Measurements from ENCODE around the gene AHNAK. TPM values are rescaled to one million over a fixed set of nuclear protein-coding genes. Genes with fewer than 3 reads are reported as not detected.

The AHNAK gene
- total RNA-seq, 2 donors from 2014 or later = 168 to 241 TPM

- TF ChIP-seq POLR2A (IDR thresholded peaks at IDR 0.05) = no peak
- ATAC-seq = no peak
- intact Hi-C loops (cut with DNase I) = no loop called here
- no peaks in the 10 kb centered on the region for H3K4me1 ChIP-seq
- H3K9me3 ChIP-seq = no peaks in the 10 kb centered on the region
- H3K4me3 ChIP-seq = no peak overlapping the region
- WGBS, 2 donors = 84 to 87% methylated on average over 6 of the region's 6 CpGs
- no peak for DNase-seq
- H3K36me3 ChIP-seq (replicated peaks in 1 of 2; ENCODE audit: insufficient read depth in 1 of 2, low read depth in 2 of 2) = no peaks in the 10 kb centered on the region
- H3K27me3 ChIP-seq = no peaks in the 10 kb centered on the region
- H3K27ac ChIP-seq = no peak overlapping the region
Measured at GRCh38 chr11:62484352-62484751, 62.3 kb downstream of the AHNAK start.

DNA sequence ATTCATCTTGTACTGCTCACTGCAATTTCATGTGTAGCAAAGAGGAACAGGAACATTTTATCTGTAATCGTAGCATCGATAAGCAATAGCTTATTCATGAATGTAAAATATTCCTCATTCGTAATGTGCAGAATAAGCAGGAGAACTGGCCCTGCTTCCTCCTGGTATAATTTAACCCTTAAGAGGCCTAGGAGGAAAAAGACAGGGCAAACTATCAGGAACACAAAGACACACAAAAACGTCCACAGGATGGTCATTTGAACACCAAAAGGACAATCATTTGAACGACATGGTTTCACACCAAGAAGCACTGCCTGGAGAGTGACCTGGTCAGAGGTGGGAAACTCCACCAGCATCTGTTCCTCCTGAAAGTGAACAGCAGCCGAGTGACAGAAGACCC lies 63.9 kb downstream of the AHNAK start:
- intact Hi-C loops (cut with DNase I) = no loop called here
- DNase-seq (no peak), ATAC-seq (no peak)
- Histone ChIP-seq H3K27ac (no peak overlapping the region), H3K4me3 (no peak overlapping the region), H3K27me3 (no peaks in the 10 kb centered on the region), H3K4me1 (no peaks in the 10 kb centered on the region), H3K36me3 (replicated peaks in 1 of 2; ENCODE audit: insufficient read depth in 1 of 2, low read depth in 2 of 2) (no peaks in the 10 kb centered on the region), H3K9me3 (no peaks in the 10 kb centered on the region)
- TF ChIP-seq POLR2A (IDR thresholded peaks at IDR 0.05) (no peak), CTCF (IDR thresholded peaks at IDR 0.05) (no peak)
- 58 to 70% methylated on average over 6 of the region's 6 CpGs for WGBS, 2 donors

DNA sequence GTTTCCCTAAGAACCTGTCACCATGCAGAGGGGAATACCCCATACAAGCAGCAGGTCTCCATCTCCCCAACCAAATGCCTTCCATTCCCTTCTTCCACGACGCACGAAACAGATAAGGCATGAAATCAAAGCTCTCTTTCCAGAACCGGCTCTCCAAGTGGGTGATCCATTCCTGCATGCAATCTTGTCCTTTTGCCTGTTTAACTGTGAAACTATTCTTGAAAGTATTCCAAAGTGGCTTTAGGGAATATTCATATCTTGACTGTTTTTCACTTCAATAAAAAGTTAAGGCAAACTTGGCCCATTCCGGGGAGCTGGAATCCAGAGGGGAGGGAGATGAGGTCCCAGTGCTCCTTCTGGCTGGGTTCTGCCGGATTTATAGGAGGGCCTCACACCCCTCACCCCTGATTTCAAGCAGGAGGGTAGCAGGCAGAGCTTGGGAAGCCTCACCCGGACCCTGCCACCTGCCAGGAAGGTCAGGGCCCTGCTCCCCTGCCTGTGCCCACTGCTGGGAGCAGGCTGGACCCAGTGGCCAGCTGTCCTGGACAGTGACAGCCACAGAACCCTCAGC lies 66.9 kb downstream of the AHNAK start:
- H3K27ac ChIP-seq = peak overlapping the region in 1 of 4 donors; percentile 17

GRCh38 chr11:62477927-62478326 lies 68.7 kb downstream of the AHNAK start:
- Histone ChIP-seq H3K36me3 (replicated peaks in 1 of 2; ENCODE audit: insufficient read depth in 1 of 2, low read depth in 2 of 2) (no peaks in the 10 kb centered on the region), H3K9me3 (no peaks in the 10 kb centered on the region), H3K4me1 (no peaks in the 10 kb centered on the region), H3K27me3 (no peaks in the 10 kb centered on the region), H3K27ac (no peak overlapping the region), H3K4me3 (no peak overlapping the region)
- 84 to 85% methylated on average over 5 of the region's 5 CpGs for whole genome bisulfite sequencing, 2 donors
- TF ChIP-seq POLR2A (IDR thresholded peaks at IDR 0.05) = no peak
- no peak for TF ChIP-seq CTCF (IDR thresholded peaks at IDR 0.05)
- ATAC-seq (no peak), DNase-seq (no peak)
- intact Hi-C loops (cut with DNase I) = no loop called here

More for the DNA sequence above, 66.9 kb downstream of the AHNAK start:
- intact Hi-C loops (cut with DNase I) = no loop called here
- no peaks in the 10 kb centered on the region for H3K27me3 ChIP-seq
- TF ChIP-seq CTCF (IDR thresholded peaks at IDR 0.05) (no peak), POLR2A (IDR thresholded peaks at IDR 0.05) (no peak)
- no peak for DNase-seq
- H3K4me3 ChIP-seq = no peak overlapping the region
- H3K9me3 ChIP-seq = no peaks in the 10 kb centered on the region
- WGBS, 2 donors = 59 to 65% methylated on average over 7 of the region's 7 CpGs
- ATAC-seq = peak; percentile 33
- no peaks in the 10 kb centered on the region for H3K36me3 ChIP-seq (replicated peaks in 1 of 2; ENCODE audit: insufficient read depth in 1 of 2, low read depth in 2 of 2)
- no peaks in the 10 kb centered on the region for H3K4me1 ChIP-seq

- DNase-seq = peak in 1 of 4 donors; percentile 4
- no peak overlapping the region for H3K4me3 ChIP-seq
- 78 to 79% methylated on average over 7 to 9 of the region's 9 CpGs for WGBS, 2 donors
- no peak overlapping the region for H3K27ac ChIP-seq
- ATAC-seq = no peak
- no peaks in the 10 kb centered on the region for H3K27me3 ChIP-seq
- H3K36me3 ChIP-seq (replicated peaks in 1 of 2; ENCODE audit: insufficient read depth in 1 of 2, low read depth in 2 of 2) = no peaks in the 10 kb centered on the region
- H3K4me1 ChIP-seq = no peaks in the 10 kb centered on the region
- intact Hi-C loops (cut with DNase I) = no loop called here
- TF ChIP-seq CTCF (IDR thresholded peaks at IDR 0.05) (no peak), POLR2A (IDR thresholded peaks at IDR 0.05) (no peak)
- H3K9me3 ChIP-seq = no peaks in the 10 kb centered on the region
Measured at GRCh38 chr11:62472063-62472884, 74.3 kb downstream of the AHNAK start.
